Left cardiac atrium (tissue), 4 donors: ENCODE results near the gene MAPK14. TPM values are rescaled to one million over a fixed set of nuclear protein-coding genes. Genes with fewer than 3 reads are reported as not detected.

Experiments used
- ATAC-seq, 2 donors: fragments of 200-7000 bp; cut with Tn5 transposase; one replicate each; pipeline ENCODE4 v1.9.1; 2020; ENCODE audit warnings: mild to moderate bottlenecking in 2 of 2, moderate library complexity in 2 of 2
- DNase-seq: peaks from one replicate; pipeline ENCODE4 v3.0.0-alpha.2; 2020
- intact Hi-C, 2 donors: fragments of 100-400 bp; cut with DNase I; formaldehyde crosslinking; loops; one replicate each; pipeline versions ENCODE4 v1.14.1 to v1.15.1; 2022 to 2023
- total RNA-seq, 2 donors: library from RNA; stranded (reverse); fragmentation: NEBNext Ultra II Directional; extraction: Animal tissue kit (Norgen Biotek cat#: 25700); gene quantifications; one replicate each; pipeline ENCODE4 v1.2.1, GENCODE V29; 2021
- donor health status: DM: no; HTN: yes; CAD: no.
- donor health status: DM: no; HTN: yes; CAD: no; lungs with severe emphysema.
- donor health status: DM: yes; HTN: yes; CAD: no.
- donor health status: Dilated cardiomyopathy.

Gene MAPK14
- total RNA-seq, 2 donors from 2014 or later, result 36.1 to 38.4 TPM

DNA sequence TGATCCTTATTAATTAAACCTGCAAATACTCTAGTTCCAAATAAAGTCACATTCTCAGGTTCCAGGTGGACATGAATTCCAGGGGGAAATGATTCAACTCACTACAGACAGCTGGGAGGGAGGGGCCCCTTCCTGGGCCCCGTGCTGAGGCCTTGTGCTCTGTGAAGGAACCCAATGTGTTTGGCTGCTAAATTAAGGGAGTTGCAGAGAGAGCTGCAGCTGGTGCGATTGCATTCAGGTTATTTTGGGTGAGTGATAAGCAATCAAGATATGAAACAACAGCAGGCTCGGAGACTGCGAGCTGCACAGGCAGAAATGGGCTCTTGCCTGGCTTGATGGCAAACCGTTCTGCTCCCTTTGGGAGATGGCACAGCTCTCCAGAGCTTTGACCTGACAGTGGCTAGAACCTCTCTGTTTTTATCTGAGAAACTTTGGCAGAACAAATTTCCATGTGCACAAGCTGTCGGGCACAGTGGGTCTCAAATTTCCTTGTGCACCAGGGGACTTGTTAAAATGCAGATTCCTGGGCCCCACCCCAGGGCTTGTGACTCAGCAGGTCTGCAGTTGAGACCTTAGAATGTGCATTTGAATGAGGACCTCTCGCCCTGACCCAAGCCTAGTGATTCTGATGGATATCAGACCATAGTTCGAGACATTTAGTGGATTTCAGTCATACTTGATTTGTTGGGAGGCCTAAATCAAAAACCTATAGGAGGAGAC is 112.5 kb downstream of the MAPK14 start:
- intact Hi-C loops, result no loop called here
- DNase-seq (no peak), ATAC-seq (no peak)

DNA sequence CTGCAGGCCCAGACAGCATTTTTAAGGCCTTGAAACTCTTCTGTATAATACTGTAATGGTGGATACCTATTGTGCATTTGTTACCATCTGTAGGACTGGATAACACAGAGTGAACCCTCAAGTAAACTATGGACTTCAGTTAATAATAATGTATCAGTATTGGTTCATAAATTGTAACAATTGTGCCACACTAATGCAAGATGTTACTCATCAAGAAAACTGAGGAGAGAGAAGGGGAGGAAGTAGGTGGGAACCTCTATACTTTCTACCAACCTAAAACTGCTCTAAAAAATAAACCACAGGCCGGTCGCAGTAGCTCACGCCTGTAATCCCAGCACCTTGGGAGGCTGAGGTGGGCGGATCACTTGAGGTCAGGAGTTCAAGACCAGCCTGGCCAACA is 113.5 kb downstream of the MAPK14 start:
- no peak for ATAC-seq
- intact Hi-C loops, result no loop called here
- DNase-seq, result no peak

DNA sequence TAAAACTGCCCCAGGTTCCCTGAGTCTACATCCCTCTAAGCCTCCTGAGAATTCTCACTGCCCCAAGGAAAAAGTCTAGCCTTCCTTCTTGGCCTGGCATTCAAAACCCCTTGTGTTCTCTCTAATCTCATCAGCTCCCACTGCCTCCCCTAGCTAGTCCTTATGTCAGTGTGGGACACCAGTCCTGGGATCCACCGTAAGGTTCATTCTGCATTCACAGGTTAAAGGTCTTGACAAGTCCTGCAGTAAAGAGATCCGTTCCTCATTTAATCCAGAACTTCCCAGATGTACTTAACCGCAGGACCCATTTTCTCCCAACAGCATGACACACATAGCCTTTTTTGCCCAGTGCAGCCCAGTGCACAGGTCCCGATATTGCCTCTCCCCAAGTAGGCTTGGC is 114.4 kb downstream of the MAPK14 start:
- DNase-seq (no peak), ATAC-seq (no peak)
- intact Hi-C loops, result no loop called here

DNA sequence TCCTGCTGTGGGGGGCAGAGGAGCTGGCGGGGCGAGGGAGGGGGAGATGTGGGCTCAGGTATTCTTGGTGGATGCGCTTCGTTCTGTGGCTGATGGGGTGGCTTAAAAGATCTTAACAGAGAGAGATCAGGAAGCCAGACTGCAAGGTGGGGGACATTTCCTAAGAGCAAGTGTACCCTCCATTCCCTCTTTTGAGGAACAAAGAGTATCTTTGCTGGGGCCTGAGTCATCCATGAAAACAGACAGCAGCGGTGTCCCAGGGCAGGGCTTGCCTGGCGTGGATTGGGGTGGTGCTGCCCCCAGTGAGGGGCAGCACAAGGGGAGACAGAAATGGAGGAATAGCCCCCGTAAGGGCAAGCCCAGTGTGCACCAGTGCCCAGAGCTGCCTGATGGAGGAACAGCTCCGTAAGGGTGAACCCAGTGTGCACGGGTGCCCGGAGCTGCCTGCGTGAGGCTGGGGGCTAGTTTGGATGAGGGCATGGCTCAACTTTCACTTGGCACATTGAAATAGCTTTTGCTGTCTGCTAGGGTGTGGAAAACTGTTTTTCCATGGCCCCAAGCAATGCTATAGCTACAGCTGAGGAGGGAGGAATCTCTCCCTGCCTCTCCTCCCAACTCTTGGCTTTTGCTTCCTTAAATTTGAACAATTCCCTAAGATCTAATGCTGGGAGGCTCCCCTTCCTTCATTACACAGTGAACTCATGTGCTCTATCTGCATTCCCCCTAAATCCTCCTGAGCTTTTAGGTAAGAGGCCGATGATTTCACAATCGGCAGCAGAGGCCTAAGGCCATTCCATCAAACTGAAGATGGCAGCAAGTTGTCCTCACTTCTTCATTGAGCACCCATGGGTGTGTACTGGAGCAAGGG is 115.6 kb downstream of the MAPK14 start:
- ATAC-seq, result no peak
- intact Hi-C loops, result no loop called here
- DNase-seq, result no peak

DNA sequence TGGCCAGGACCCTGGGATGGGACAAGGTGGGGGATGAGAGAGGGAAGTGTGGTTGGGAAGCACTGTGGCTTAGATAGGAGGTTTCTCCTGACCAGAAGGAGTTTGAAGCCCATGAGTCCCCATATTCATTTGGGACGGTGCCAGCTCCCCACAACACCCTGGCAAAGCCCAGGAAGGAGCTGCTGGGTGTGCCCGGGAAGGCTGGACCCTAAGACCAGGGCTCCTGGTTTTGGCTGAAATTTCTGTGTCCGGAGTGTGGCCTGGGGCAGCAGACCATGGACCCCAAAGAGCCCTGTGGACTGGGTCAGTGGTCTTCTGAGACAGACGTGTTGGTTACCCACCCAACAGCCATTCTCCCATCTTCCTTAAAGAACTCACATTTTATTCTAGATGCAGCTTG is 117.9 kb downstream of the MAPK14 start:
- no peak for DNase-seq
- intact Hi-C loops, result no loop called here
- no peak for ATAC-seq

DNA sequence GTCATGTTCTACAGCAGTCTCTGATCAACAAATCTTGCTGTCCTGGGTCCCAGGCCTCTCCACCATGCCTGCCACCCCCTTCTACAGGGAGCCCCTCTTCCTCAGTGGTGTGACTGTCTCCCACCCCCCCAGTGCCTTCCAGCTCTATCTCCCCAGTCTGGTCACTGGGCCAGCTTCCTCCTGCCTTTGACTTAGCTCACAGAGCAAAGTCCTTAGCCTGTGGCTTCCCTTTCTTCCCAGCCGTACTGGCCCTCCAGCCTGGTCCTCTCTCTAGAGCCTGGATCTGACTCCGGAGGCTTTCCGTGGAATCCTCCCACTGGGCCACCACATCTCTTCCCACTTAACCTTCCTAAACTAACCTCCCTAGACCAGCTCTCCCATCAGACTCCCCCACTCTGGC is 119.7 kb downstream of the MAPK14 start:
- ATAC-seq, result no peak
- no peak for DNase-seq
- intact Hi-C loops, result no loop called here

DNA sequence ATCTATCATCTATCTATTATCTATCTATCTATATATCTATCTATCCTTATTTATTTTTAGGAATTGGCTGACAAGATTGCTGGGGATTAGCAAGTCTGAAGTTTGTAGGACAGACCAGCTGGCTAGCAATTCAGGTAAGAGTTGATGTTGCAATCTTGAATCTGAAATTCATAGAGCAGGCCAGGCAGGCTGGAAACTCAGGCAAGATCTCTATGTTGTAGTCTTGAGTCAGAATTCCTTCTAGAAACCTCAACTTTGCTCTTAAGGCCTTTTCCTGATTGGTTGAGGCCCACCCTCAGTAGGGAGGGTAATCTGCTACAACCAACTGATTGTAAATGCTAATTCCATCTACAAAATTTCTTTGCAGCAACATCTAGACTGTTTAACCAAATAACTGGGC is 121.9 kb downstream of the MAPK14 start:
- DNase-seq (no peak), ATAC-seq (peak in 1 of 2 donors; percentile 58)
- intact Hi-C loops, result no loop called here

DNA sequence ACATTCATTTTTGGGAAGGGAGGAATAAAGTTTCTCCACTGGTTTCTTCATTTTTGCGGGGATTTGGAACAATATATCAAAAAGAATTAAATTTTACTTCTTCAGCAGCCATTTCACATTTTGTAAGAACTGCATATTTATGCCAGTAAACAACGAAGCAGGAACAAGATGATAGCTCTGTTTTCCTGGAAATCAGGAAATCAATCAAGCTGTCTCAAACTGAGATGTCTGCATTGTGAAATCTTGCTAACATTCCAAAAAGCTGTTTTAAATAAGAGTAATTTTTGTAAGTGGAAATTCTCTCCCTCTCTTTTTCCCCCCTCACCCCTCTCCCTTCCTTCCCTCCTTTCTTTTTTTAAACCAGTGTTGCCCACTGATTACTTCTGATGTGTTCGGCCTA is 122.7 kb downstream of the MAPK14 start:
- DNase-seq (no peak), ATAC-seq (peak in 1 of 2 donors; percentile 51)
- intact Hi-C loops, result no loop called here

DNA sequence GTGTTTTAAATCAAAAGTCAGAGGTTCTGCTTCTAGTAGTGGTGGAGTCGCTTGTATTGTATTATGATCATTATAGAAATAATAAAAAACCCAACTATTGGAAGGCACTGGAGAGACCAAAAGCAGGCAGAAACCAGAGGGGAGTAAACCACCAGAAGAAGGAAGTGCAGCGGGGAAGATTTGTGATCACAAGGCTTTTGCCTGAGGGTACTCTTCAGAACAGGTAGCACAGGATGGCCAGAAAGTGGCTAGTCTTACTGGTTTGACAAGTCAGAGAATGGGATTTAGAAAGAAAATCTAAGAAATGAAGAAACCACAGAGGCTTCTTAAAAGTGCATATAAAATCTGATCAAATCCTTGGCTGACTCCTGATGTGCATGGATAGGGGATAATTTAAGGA is 126.7 kb downstream of the MAPK14 start:
- DNase-seq (no peak), ATAC-seq (no peak)
- intact Hi-C loops, result no loop called here

DNA sequence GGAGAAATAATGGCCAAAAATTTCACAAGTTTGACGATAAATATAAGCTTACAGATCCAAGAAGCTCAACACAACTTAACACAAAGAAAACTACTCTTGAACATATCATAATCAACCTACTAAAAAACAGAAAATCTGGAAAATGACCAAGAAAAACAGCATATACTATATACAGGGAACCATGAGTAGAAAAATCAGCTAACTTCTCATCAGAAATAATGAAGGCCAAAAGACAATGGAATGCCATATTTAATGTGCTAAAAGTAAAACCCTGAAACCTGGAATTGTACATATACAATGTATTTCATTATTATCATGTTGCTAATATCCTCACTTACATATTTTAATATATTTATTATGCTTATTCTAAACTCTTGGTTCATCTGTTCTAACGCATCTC is 128.1 kb downstream of the MAPK14 start:
- no peak for ATAC-seq
- DNase-seq, result no peak
- intact Hi-C loops, result no loop called here

DNA sequence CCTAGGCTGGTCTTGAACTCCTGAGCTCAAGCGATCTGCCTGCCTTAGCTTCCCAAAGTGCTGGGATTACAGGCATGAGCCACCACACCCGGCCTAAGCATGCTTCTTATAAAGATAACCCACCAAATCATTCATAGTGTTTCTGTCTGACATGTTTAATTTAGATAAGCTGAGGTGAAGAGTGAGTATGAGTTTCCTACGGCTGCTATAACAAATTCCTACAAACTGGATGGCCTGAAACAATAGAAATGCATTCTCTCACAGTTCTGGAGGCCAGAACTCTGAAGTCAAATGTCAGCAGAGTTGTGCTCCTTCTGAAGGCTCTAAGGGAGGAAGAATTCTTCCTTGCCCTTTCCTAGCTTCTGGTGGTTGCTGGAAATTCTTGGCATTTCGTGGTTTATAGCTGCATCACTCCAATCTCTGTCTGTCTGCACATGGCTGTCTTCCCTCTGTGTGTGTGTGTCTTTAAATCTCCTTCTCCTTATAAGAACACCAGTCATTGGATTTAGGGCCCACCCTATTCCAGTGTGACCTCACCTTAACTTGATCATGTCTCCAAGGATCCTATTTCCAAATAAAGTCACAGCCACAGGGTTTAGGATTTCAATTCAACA is 132.6 kb downstream of the MAPK14 start:
- ATAC-seq, result no peak
- no peak for DNase-seq
- intact Hi-C loops, result no loop called here

Other genes with a start within 250 kb of the MAPK14 start
- not detected for gene CLPSL1, start 246.8 kb upstream of the MAPK14 start, total RNA-seq
- gene CLPS, start 230.5 kb upstream of the MAPK14 start, total RNA-seq, result not detected
- gene LHFPL5, start 222.5 kb upstream of the MAPK14 start, total RNA-seq, result not detected
- 10 to 100 TPM; 19.2 to 23.1 TPM for gene SRPK1, start 106.7 kb upstream of the MAPK14 start, total RNA-seq
- gene SLC26A8, start 3.2 kb upstream of the MAPK14 start, total RNA-seq, result under 1 TPM in 1 of 2 donors, not detected in 1; 0.06 TPM
- gene MAPK13, start 102.7 kb downstream of the MAPK14 start, total RNA-seq, result 1 to 10 TPM; 1.9 to 4.6 TPM
- 10 to 100 TPM; 23.5 to 23.7 TPM for gene BRPF3, start 168.9 kb downstream of the MAPK14 start, total RNA-seq
- not detected for gene PNPLA1, start 242.3 kb downstream of the MAPK14 start, total RNA-seq